WTC11 (cell line): Measurements from ENCODE around the gene LFNG. TPM values are rescaled to one million over a fixed set of nuclear protein-coding genes. Genes with fewer than 3 reads are reported as not detected.

Experiments used
- ATAC-seq: fragments of 200-7000 bp; cut with Tn5 transposase; 2 replicates; pipeline ENCODE4 v1.10.0; 2021; ENCODE audit warnings: mild to moderate bottlenecking, moderate library complexity
- CTCF ChIA-PET: fragments of 300-600 bp; sonication (Branson Sonifier 250); formaldehyde crosslinking; loops from one replicate; lab custom pipeline; 2021; ENCODE audit warnings: antibody characterized with exemption; lab: Charles Lee
- POLR2A ChIA-PET: fragments of 350-600 bp; sonication (Branson Sonifier 250); formaldehyde crosslinking; loops from one replicate; lab custom pipeline; 2021; ENCODE audit warnings: antibody characterized with exemption; lab: Charles Lee
- DNase-seq: peaks from one replicate; pipeline ENCODE4 v3.0.0; 2021; ENCODE audit warnings: low spot score
- H3K27ac Mint-ChIP-seq: 2 replicates; pipeline ENCODE4 v1.8.0; 2021; ENCODE audit warnings: mixed read lengths
- H3K27me3 Mint-ChIP-seq: 2 replicates; pipeline ENCODE4 v1.8.0; 2021; ENCODE audit warnings: low read depth, mild to moderate bottlenecking, moderate library complexity, mixed read lengths
- H3K36me3 Mint-ChIP-seq: 2 replicates; pipeline ENCODE4 v1.8.0; 2021; ENCODE audit warnings: mixed read lengths
- H3K4me1 Mint-ChIP-seq: 2 replicates; pipeline ENCODE4 v1.8.0; 2022; ENCODE audit warnings: mixed read lengths
- H3K4me3 Mint-ChIP-seq: 2 replicates; pipeline ENCODE4 v1.8.0; 2021; ENCODE audit warnings: mild to moderate bottlenecking, moderate library complexity, mixed read lengths
- H3K9me3 Mint-ChIP-seq: 2 replicates; pipeline ENCODE4 v1.8.0; 2021; ENCODE audit warnings: mixed read lengths
- ARID4B ChIP-seq: sonication (generic); formaldehyde crosslinking; IDR thresholded peaks from 2 replicates; pipeline ENCODE4 v1.8.0; 2023; ENCODE audit warnings: missing genetic modification reagents, mild to moderate bottlenecking, borderline replicate concordance
- ATF6 ChIP-seq: sonication (generic); formaldehyde crosslinking; IDR thresholded peaks from 2 replicates; pipeline ENCODE4 v1.8.1; 2023; ENCODE audit warnings: mild to moderate bottlenecking, missing genetic modification reagents
- E2F1 ChIP-seq: sonication (generic); formaldehyde crosslinking; IDR thresholded peaks from 2 replicates; pipeline ENCODE4 v1.8.0; 2022; ENCODE audit warnings: mild to moderate bottlenecking, missing genetic modification reagents
- FOXP1 ChIP-seq: sonication (generic); formaldehyde crosslinking; IDR thresholded peaks from 2 replicates; pipeline ENCODE4 v1.8.0; 2022; ENCODE audit warnings: missing genetic modification reagents, mild to moderate bottlenecking, moderate library complexity, borderline replicate concordance
- HMGA2 ChIP-seq: fragments of 250-450 bp; sonication (Bioruptor Pico); IDR thresholded peaks from 2 replicates; pipeline ENCODE4 v1.4.0; 2021; ENCODE audit warnings: mild to moderate bottlenecking, moderate library complexity
- HMGXB4 ChIP-seq: sonication (generic); formaldehyde crosslinking; IDR thresholded peaks from 2 replicates; pipeline ENCODE4 v1.8.1; 2023; ENCODE audit warnings: mild to moderate bottlenecking, moderate library complexity, missing genetic modification reagents
- MYBL2 ChIP-seq: sonication (generic); formaldehyde crosslinking; IDR thresholded peaks from 2 replicates; pipeline ENCODE4 v1.8.1; 2023; ENCODE audit warnings: mild to moderate bottlenecking, moderate library complexity, missing genetic modification reagents
- PRDM15 ChIP-seq: sonication (generic); formaldehyde crosslinking; IDR thresholded peaks from 2 replicates; pipeline ENCODE4 v1.8.0; 2022; ENCODE audit warnings: missing genetic modification reagents
- TCF7 ChIP-seq: sonication (generic); formaldehyde crosslinking; IDR thresholded peaks from 2 replicates; pipeline ENCODE4 v1.8.0; 2022; ENCODE audit warnings: mild to moderate bottlenecking, low read depth, missing genetic modification reagents, moderate library complexity
- ZMAT4 ChIP-seq: fragments of 250-450 bp; sonication (Bioruptor Pico); IDR thresholded peaks from 2 replicates; pipeline ENCODE4 v1.9.0; 2021; ENCODE audit warnings: mild to moderate bottlenecking
- ZNF121 ChIP-seq: sonication (generic); formaldehyde crosslinking; IDR thresholded peaks from 2 replicates; pipeline ENCODE4 v1.8.0; 2023; ENCODE audit warnings: missing genetic modification reagents
- ZSCAN18 ChIP-seq: fragments of 250-450 bp; sonication (Bioruptor Pico); IDR thresholded peaks from 2 replicates; pipeline ENCODE4 v2.1.2; 2022; ENCODE audit warnings: mild to moderate bottlenecking, moderate library complexity
- total RNA-seq: library from RNA; stranded (reverse); gene quantifications from 3 replicates; pipeline ENCODE4 v1.2.3, GENCODE V29; 2021

The LFNG gene
- total RNA-seq, 1 experiment from 2014 or later = 29.4 TPM

- ATAC-seq = no peak
- POLR2A ChIA-PET = no interaction called here
- Mint-ChIP-seq H3K27me3 (no peaks in the 10 kb centered on the region), H3K27ac (peak overlapping the region; percentile 47; the same call in 1 of the 2 replicates), H3K4me1 (peaks cover 9% of the 10 kb centered on the region), H3K36me3 (no peaks in the 10 kb centered on the region)
- TF ChIP-seq MYBL2 (CRISPR knock-in tag) (no peak), ATF6 (no peak), ZMAT4 (CRISPR knock-in tag) (no peak), HMGA2 (CRISPR knock-in tag) (no peak), ZSCAN18 (CRISPR knock-in tag) (no peak), PRDM15 (CRISPR knock-in tag) (no peak), ZNF121 (no peak), FOXP1 (no peak), HMGXB4 (CRISPR knock-in tag) (no peak), ARID4B (CRISPR knock-in tag) (no peak), TCF7 (no peak), E2F1 (CRISPR knock-in tag) (no peak)
- TF ChIP-seq, all 79 proteins: peak for 0
- no peak for DNase-seq
- Mint-ChIP-seq H3K9me3 (no peaks in the 10 kb centered on the region), H3K4me3 (no peak overlapping the region)
- CTCF ChIA-PET = no interaction called here
These were observed 51.8 kb downstream of the LFNG start for GRCh38 chr7:2571409-2571808.
